ENCODE results near the gene ORC3. TPM values are rescaled to one million over a fixed set of nuclear protein-coding genes. Genes with fewer than 3 reads are reported as not detected.
"Not testable (repeated sequence)": the region's sequence is repeated elsewhere in the genome, so short reads cannot be mapped to it uniquely, and the experiment has no call there.

The ORC3 gene
- total RNA-seq, 6 experiments from 2014 or later = 7.7 to 12.7 (median 9.8) TPM

DNA sequence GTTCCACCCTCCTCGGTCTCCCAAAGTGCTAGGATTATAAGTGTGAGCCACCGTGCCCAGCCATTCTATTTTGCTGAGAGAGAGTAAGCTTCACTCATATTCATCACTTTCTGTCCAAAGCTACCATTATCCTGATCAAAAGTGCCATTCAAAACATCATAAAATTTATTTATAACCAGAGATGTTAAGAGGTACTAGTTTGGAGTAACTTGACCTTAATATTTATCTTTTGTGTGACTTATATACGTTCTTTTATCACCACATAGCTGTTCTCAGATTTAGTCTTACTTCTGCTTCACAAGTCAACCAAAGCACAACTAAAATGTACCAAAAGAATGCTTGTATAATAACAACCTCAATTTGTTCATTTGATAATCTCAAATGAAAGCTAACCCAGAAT lies 94.0 kb downstream of the ORC3 start:
- peaks cover 0 to 60% (median 7%) of the 10 kb centered on the region in 4 donors for H3K4me1 ChIP-seq
- ATAC-seq (no peak), DNase-seq (no peak)
- TF ChIP-seq, protein P1, sequence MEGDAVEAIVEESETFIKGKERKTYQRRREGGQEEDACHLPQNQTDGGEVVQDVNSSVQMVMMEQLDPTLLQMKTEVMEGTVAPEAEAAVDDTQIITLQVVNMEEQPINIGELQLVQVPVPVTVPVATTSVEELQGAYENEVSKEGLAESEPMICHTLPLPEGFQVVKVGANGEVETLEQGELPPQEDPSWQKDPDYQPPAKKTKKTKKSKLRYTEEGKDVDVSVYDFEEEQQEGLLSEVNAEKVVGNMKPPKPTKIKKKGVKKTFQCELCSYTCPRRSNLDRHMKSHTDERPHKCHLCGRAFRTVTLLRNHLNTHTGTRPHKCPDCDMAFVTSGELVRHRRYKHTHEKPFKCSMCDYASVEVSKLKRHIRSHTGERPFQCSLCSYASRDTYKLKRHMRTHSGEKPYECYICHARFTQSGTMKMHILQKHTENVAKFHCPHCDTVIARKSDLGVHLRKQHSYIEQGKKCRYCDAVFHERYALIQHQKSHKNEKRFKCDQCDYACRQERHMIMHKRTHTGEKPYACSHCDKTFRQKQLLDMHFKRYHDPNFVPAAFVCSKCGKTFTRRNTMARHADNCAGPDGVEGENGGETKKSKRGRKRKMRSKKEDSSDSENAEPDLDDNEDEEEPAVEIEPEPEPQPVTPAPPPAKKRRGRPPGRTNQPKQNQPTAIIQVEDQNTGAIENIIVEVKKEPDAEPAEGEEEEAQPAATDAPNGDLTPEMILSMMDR (IDR thresholded peaks at IDR 0.05) = no peak
- no peak overlapping the region for H3K27ac ChIP-seq
- H3K27me3 ChIP-seq = no peaks in the 10 kb centered on the region
- WGBS (ENCODE audit: insufficient coverage, low coverage, low lambda C conversion rate, missing lambda C conversion rate) = 58% methylated on average over 2 of the region's 3 CpGs
- intact Hi-C loops (cut with DNase I) = no loop called here
- H3K4me3 ChIP-seq = no peak overlapping the region
- no peaks in the 10 kb centered on the region for H3K9me3 ChIP-seq
- H3K36me3 ChIP-seq = peaks cover 0 to 6% (median 2%) of the 10 kb centered on the region in 4 donors

DNA sequence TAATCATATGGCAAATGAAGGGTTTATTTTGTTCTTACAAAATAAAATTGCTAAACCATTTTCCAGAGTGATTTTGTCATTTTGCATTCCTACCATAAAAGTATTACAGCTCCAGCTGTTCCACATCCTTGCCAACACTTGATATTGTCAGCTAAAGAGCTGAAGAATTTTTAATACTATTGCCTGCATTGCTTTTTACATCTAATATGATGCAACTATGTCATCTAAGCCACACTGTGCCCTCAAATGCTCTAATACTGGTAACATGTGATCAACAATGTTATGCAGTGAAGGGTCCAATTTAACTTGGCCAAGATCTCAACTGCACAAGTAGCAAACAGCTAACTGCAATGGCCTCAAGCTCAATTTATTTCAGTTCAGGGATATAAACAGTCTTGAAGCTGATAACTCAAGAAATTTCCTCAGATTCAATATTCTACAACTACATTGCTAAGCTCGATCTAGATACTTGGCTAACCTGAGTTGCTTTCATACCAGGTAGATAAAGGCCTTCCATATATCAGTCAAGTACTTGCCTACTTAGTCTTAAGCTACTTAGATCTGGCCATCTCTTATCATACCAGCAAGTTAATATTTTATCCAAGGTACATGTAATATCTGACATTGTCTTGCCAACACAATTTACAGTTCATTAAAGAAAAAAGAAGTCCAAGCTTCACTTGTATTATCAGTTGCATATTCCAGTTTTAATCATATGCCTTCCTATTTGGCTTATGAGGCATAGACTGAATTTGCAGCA lies 95.1 kb downstream of the ORC3 start:
- H3K4me3 ChIP-seq = no peak overlapping the region
- DNase-seq (no peak), ATAC-seq (peak; percentile 49 to 78 (median 65))
- peaks cover 0 to 6% (median 2%) of the 10 kb centered on the region in 4 donors for H3K36me3 ChIP-seq
- no peaks in the 10 kb centered on the region for H3K9me3 ChIP-seq
- peak overlapping the region in 1 of 3 donors; percentile 50 for H3K27ac ChIP-seq
- TF ChIP-seq, protein P1 (IDR thresholded peaks at IDR 0.05) = no peak
- 13% methylated on average over 1 of the region's 1 CpG for WGBS (ENCODE audit: insufficient coverage, low coverage, low lambda C conversion rate, missing lambda C conversion rate)
- intact Hi-C loops (cut with DNase I) = no loop called here
- peaks cover 0 to 71% (median 7%) of the 10 kb centered on the region in 4 donors for H3K4me1 ChIP-seq
- H3K27me3 ChIP-seq = no peaks in the 10 kb centered on the region

DNA sequence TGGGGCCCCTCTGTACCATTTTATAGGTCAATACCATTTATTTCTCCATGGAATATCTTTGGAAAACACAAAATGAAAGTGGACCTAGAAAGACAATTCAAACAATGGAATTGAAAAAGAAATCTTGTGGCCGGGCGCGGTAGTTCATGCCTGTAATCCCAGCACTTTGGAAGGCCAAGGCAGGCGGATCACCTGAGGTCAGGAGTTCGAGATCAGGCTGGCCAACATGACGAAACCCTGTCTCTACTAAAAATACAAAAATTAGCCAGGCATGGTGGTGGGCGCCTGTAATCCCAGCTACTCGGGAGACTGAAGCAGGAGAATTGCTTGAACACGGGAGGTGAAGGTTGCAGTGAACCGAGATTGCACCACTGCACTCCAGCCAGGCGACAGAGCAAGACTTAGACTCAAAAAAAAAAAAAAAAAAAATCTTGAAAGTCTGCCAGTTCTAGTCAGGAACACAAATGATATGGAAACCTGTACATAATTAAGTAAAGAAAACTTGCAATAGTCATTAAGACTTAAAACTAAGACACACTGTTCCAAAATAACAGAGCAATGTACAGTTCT lies 96.8 kb downstream of the ORC3 start:
- peaks cover 0 to 86% (median 7%) of the 10 kb centered on the region in 4 donors for H3K4me1 ChIP-seq
- peak in 3 of 4 donors; percentile 24 to 52 (median 38) for ATAC-seq
- DNase-seq; intact Hi-C loops (cut with DNase I); H3K4me3 ChIP-seq; H3K27me3 ChIP-seq; H3K9me3 ChIP-seq; H3K36me3 ChIP-seq: not testable (repeated sequence)
- TF ChIP-seq, protein P1 (IDR thresholded peaks at IDR 0.05) = peak in 1 of 4 donors; percentile 10
- 26% methylated on average over 10 of the region's 11 CpGs for WGBS (ENCODE audit: insufficient coverage, low coverage, low lambda C conversion rate, missing lambda C conversion rate)
- H3K27ac ChIP-seq = peak overlapping the region in 1 of 3 donors; percentile 50

DNA sequence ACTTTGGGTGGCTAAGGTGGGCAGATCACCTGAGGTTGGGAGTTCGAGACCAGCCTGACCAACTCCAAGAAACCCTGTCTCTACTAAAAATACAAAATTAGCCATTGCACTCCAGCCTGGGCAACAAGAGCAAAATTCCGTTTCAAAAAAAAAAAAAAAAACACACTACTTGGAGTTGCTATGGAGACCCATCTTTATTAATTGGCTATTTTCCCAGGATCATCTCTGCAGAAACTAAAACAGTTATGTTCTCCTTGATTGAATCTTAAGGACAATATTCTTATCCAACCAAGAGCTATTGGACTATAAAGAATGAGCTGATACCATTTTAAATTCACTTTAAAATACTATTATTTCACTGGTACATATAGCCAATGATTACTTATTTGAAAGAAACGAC lies 97.4 kb downstream of the ORC3 start:
- Histone ChIP-seq H3K4me1 (peaks cover 0 to 91% (median 7%) of the 10 kb centered on the region in 4 donors), H3K36me3 (no peaks in the 10 kb centered on the region), H3K9me3 (no peaks in the 10 kb centered on the region), H3K4me3 (no peak overlapping the region), H3K27me3 (no peaks in the 10 kb centered on the region), H3K27ac (peak overlapping the region in 1 of 3 donors; percentile 50)
- WGBS (ENCODE audit: insufficient coverage, low coverage, low lambda C conversion rate, missing lambda C conversion rate) = 71% methylated on average over 3 of the region's 3 CpGs
- TF ChIP-seq POLR2A (IDR thresholded peaks at IDR 0.05) = no peak
- TF ChIP-seq, protein P1 (IDR thresholded peaks at IDR 0.05) = no peak
- no peak for DNase-seq
- intact Hi-C loops (cut with DNase I) = no loop called here
- no peak for ATAC-seq

DNA sequence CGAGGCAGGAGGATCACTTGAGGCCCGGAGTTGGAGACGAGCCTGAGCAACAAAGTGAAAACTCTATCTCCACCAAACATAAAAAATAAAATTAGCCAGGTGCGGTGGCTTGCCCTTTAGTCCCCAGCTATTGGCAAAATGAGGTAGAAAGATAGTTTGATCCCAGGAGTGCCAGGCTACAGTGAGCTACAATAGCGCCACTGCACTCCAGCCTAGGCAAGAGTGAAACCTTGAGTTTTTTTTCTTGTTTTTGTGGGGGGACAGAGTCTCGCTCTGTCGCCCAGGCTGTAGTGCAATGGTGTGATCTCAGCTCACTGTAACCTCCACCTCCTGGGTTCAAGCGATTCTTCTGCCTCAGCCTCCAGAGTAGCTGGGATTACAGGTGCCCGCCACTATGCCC lies 98.0 kb downstream of the ORC3 start:
- H3K36me3 ChIP-seq; H3K4me3 ChIP-seq; DNase-seq; intact Hi-C loops (cut with DNase I); H3K27me3 ChIP-seq; H3K9me3 ChIP-seq: not testable (repeated sequence)
- Histone ChIP-seq H3K27ac (peak overlapping the region in 1 of 3 donors; percentile 20), H3K4me1 (peaks cover 0 to 92% (median 7%) of the 10 kb centered on the region in 4 donors)
- WGBS (ENCODE audit: insufficient coverage, low coverage, low lambda C conversion rate, missing lambda C conversion rate) = 82% methylated on average over 5 of the region's 9 CpGs
- ATAC-seq = peak; percentile 25 to 42 (median 40)

Measured in right lobe of liver (tissue), 6 donors.